ENCODE measurements around the gene CCDC183. TPM values are rescaled to one million over a fixed set of nuclear protein-coding genes. Genes with fewer than 3 reads are reported as not detected.

The CCDC183 gene
- total and polyA plus RNA-seq, 5 donors from 2014 or later, result 0.16 to 2.3 (median 0.65) TPM; not detected in 1

GRCh38 chr9:136847826-136848392 lies 51.8 kb downstream of the CCDC183 start:
- peaks cover 62% of the 10 kb centered on the region for H3K4me1 ChIP-seq (ENCODE audit: control insufficient read depth, insufficient read depth, low read length, poor library complexity, severe bottlenecking)
- H3K4me3 ChIP-seq (ENCODE audit: low read depth, low read length), result peak overlapping the region; percentile 7
- no peaks in the 10 kb centered on the region for H3K9me3 ChIP-seq (ENCODE audit: control insufficient read depth in 2 of 2, low read length in 2 of 2)
- peak; percentile 53 to 85 (median 55) for DNase-seq
- Mint-ChIP-seq H3K4me1 (peaks cover 0 to 31% (median 5%) of the 10 kb centered on the region in 4 donors), H3K36me3 (no peaks in the 10 kb centered on the region), H3K27ac (no peak overlapping the region), H3K9me3 (peaks cover 0 to 2% (median 0%) of the 10 kb centered on the region in 7 donors), H3K27me3 (peaks cover 27% of the 10 kb centered on the region), H3K4me3 (peak overlapping the region; percentile 85 to 100 (median 88))
- no peaks in the 10 kb centered on the region for H3K27me3 ChIP-seq (ENCODE audit: control insufficient read depth, insufficient read depth, low read length)
- no peak for ATAC-seq (ENCODE audit: low read depth in 2 of 2)
- H3K36me3 ChIP-seq (ENCODE audit: control insufficient read depth, insufficient read depth, low read length), result no peaks in the 10 kb centered on the region
- H3K27ac ChIP-seq (ENCODE audit: insufficient read depth, low read length, poor library complexity, severe bottlenecking), result no peak overlapping the region

GRCh38 chr9:136848393-136849037 lies 52.4 kb downstream of the CCDC183 start:
- Histone ChIP-seq H3K4me3 (ENCODE audit: low read depth, low read length) (no peak overlapping the region), H3K9me3 (ENCODE audit: control insufficient read depth in 2 of 2, low read length in 2 of 2) (no peaks in the 10 kb centered on the region), H3K36me3 (ENCODE audit: control insufficient read depth, insufficient read depth, low read length) (no peaks in the 10 kb centered on the region), H3K27ac (ENCODE audit: insufficient read depth, low read length, poor library complexity, severe bottlenecking) (peak overlapping the region; percentile 73), H3K27me3 (ENCODE audit: control insufficient read depth, insufficient read depth, low read length) (no peaks in the 10 kb centered on the region), H3K4me1 (ENCODE audit: control insufficient read depth, insufficient read depth, low read length, poor library complexity, severe bottlenecking) (peaks cover 55% of the 10 kb centered on the region)
- peak overlapping the region in 1 of 3 donors; percentile 46 for H3K27ac Mint-ChIP-seq
- ATAC-seq (ENCODE audit: low read depth in 2 of 2) (no peak), DNase-seq (peak in 2 of 3 donors; percentile 36 to 64)
- peaks cover 26% of the 10 kb centered on the region for H3K27me3 Mint-ChIP-seq
- no peaks in the 10 kb centered on the region for H3K36me3 Mint-ChIP-seq
- peaks cover 0 to 28% (median 4%) of the 10 kb centered on the region in 4 donors for H3K4me1 Mint-ChIP-seq
- H3K9me3 Mint-ChIP-seq, result peaks cover 0 to 2% (median 0%) of the 10 kb centered on the region in 7 donors
- peak overlapping the region; percentile 92 to 100 (median 94) for H3K4me3 Mint-ChIP-seq

DNA sequence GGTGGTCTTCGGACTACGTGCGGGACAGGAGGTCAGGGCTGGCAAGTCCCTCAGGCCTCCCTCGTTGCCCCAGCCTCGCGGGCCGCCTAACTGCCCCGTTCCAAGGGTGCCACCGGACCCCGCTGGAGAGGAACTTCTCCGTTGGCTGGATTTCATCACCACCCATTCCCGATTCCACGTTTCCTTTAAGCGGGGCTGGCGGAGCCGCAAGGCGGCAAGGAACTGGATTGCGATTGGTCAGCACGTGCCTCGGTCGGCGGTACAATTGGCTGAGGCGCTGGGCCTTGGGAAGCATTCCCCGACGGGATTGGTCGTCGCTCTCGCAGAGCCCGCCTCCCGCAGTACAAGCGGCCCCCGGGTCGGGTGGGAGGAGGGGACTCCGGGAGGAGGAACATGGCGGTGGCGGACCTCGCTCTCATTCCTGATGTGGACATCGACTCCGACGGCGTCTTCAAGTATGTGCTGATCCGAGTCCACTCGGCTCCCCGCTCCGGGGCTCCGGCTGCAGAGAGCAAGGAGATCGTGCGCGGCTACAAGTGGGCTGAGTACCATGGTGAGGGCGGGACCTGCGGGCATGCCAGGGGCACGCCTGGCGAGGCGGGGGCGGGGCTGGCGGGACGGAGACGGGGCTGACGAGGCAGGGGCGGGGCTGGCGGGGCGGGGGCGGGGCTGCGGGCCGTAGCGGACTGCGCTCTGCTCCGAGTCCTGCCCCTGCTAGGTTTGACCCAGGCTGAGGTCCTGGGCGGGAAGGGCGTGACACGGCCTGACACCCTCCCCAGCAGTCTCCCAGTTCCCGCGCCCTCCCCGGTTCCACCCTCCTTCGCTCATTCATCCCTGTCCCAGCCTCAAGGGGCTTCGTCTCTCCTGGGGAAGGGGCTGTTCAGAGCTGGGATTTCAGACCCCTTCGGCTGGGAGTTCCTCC lies 53.2 kb downstream of the CCDC183 start, which contains the start of gene PHPT1:
PHPT1 (plus strand) TSS at position 372 of the 922 bp plus-strand sequence; CDS start at position 394, 22 bp downstream.
- H3K9me3 Mint-ChIP-seq, result peaks cover 0 to 2% (median 0%) of the 10 kb centered on the region in 7 donors
- no peaks in the 10 kb centered on the region for H3K36me3 ChIP-seq (ENCODE audit: control insufficient read depth, insufficient read depth, low read length)
- H3K4me1 ChIP-seq (ENCODE audit: control insufficient read depth, insufficient read depth, low read length, poor library complexity, severe bottlenecking), result peaks cover 49% of the 10 kb centered on the region
- no peaks in the 10 kb centered on the region for H3K36me3 Mint-ChIP-seq
- H3K4me3 Mint-ChIP-seq, result peak within 1 kb of the TSS; percentile 92 to 100 (median 94)
- peaks cover 23% of the 10 kb centered on the region for H3K27me3 Mint-ChIP-seq
- peak; percentile 93 for ATAC-seq (ENCODE audit: low read depth in 2 of 2)
- H3K4me3 ChIP-seq (ENCODE audit: low read depth, low read length), result peak within 1 kb of the TSS; percentile 59
- DNase-seq, result peak; percentile 93 to 99 (median 98)
- H3K4me1 Mint-ChIP-seq, result peaks cover 0 to 26% (median 3%) of the 10 kb centered on the region in 4 donors
- no peaks in the 10 kb centered on the region for H3K27me3 ChIP-seq (ENCODE audit: control insufficient read depth, insufficient read depth, low read length)
- peak within 1 kb of the TSS; percentile 73 for H3K27ac ChIP-seq (ENCODE audit: insufficient read depth, low read length, poor library complexity, severe bottlenecking)
- no peaks in the 10 kb centered on the region for H3K9me3 ChIP-seq (ENCODE audit: control insufficient read depth in 2 of 2, low read length in 2 of 2)
- H3K27ac Mint-ChIP-seq, result peak within 1 kb of the TSS; percentile 56 to 76 (median 75)

GRCh38 chr9:136849960-136850865 lies 54.1 kb downstream of the CCDC183 start:
- peaks cover 0 to 2% (median 0%) of the 10 kb centered on the region in 7 donors for H3K9me3 Mint-ChIP-seq
- H3K9me3 ChIP-seq (ENCODE audit: control insufficient read depth in 2 of 2, low read length in 2 of 2), result no peaks in the 10 kb centered on the region
- H3K36me3 Mint-ChIP-seq, result no peaks in the 10 kb centered on the region
- H3K36me3 ChIP-seq (ENCODE audit: control insufficient read depth, insufficient read depth, low read length), result no peaks in the 10 kb centered on the region
- no peak overlapping the region for H3K4me3 ChIP-seq (ENCODE audit: low read depth, low read length)
- peak overlapping the region; percentile 82 to 100 (median 88) for H3K4me3 Mint-ChIP-seq
- H3K4me1 Mint-ChIP-seq, result peaks cover 0 to 24% (median 3%) of the 10 kb centered on the region in 4 donors
- no peaks in the 10 kb centered on the region for H3K27me3 ChIP-seq (ENCODE audit: control insufficient read depth, insufficient read depth, low read length)
- H3K4me1 ChIP-seq (ENCODE audit: control insufficient read depth, insufficient read depth, low read length, poor library complexity, severe bottlenecking), result peaks cover 44% of the 10 kb centered on the region
- peak overlapping the region in 1 of 3 donors; percentile 56 for H3K27ac Mint-ChIP-seq
- H3K27ac ChIP-seq (ENCODE audit: insufficient read depth, low read length, poor library complexity, severe bottlenecking), result peak overlapping the region; percentile 33
- peaks cover 21% of the 10 kb centered on the region for H3K27me3 Mint-ChIP-seq
- no peak for ATAC-seq (ENCODE audit: low read depth in 2 of 2)
- no peak for DNase-seq

GRCh38 chr9:136850866-136851775 lies 55.0 kb downstream of the CCDC183 start:
- Mint-ChIP-seq H3K4me3 (peak overlapping the region in 3 of 4 donors; percentile 49 to 78 (median 61)), H3K4me1 (peaks cover 0 to 23% (median 3%) of the 10 kb centered on the region in 4 donors), H3K9me3 (peaks cover 0 to 2% (median 0%) of the 10 kb centered on the region in 7 donors), H3K27ac (no peak overlapping the region), H3K36me3 (no peaks in the 10 kb centered on the region), H3K27me3 (peaks cover 18% of the 10 kb centered on the region)
- ATAC-seq (ENCODE audit: low read depth in 2 of 2) (no peak), DNase-seq (no peak)
- Histone ChIP-seq H3K9me3 (ENCODE audit: control insufficient read depth in 2 of 2, low read length in 2 of 2) (no peaks in the 10 kb centered on the region), H3K27me3 (ENCODE audit: control insufficient read depth, insufficient read depth, low read length) (no peaks in the 10 kb centered on the region), H3K27ac (ENCODE audit: insufficient read depth, low read length, poor library complexity, severe bottlenecking) (no peak overlapping the region), H3K36me3 (ENCODE audit: control insufficient read depth, insufficient read depth, low read length) (no peaks in the 10 kb centered on the region), H3K4me3 (ENCODE audit: low read depth, low read length) (no peak overlapping the region), H3K4me1 (ENCODE audit: control insufficient read depth, insufficient read depth, low read length, poor library complexity, severe bottlenecking) (peaks cover 35% of the 10 kb centered on the region)

GRCh38 chr9:136851941-136852663 lies 56.0 kb downstream of the CCDC183 start, which contains the start of gene MAMDC4:
Gene MAMDC4, plus strand, starts transcription at chr9:136852346. Its CDS starts 71 bp downstream, at chr9:136852417.
- DNase-seq (no peak), ATAC-seq (ENCODE audit: low read depth in 2 of 2) (no peak)
- no peaks in the 10 kb centered on the region for H3K36me3 Mint-ChIP-seq
- Histone ChIP-seq H3K4me1 (ENCODE audit: control insufficient read depth, insufficient read depth, low read length, poor library complexity, severe bottlenecking) (peaks cover 26% of the 10 kb centered on the region), H3K36me3 (ENCODE audit: control insufficient read depth, insufficient read depth, low read length) (no peaks in the 10 kb centered on the region), H3K9me3 (ENCODE audit: control insufficient read depth in 2 of 2, low read length in 2 of 2) (no peaks in the 10 kb centered on the region), H3K4me3 (ENCODE audit: low read depth, low read length) (no peak within 1 kb of the TSS), H3K27ac (ENCODE audit: insufficient read depth, low read length, poor library complexity, severe bottlenecking) (no peak within 1 kb of the TSS), H3K27me3 (ENCODE audit: control insufficient read depth, insufficient read depth, low read length) (no peaks in the 10 kb centered on the region)
- peaks cover 0 to 2% (median 0%) of the 10 kb centered on the region in 7 donors for H3K9me3 Mint-ChIP-seq
- peak within 1 kb of the TSS in 2 of 4 donors; percentile 49 to 78 for H3K4me3 Mint-ChIP-seq
- peaks cover 15% of the 10 kb centered on the region for H3K27me3 Mint-ChIP-seq
- H3K4me1 Mint-ChIP-seq, result peaks cover 0 to 17% (median 3%) of the 10 kb centered on the region in 4 donors
- no peak within 1 kb of the TSS for H3K27ac Mint-ChIP-seq
